ENCODE measurements around the gene MMRN2.
"Not testable (repeated sequence)": the region's sequence is repeated elsewhere in the genome, so short reads cannot be mapped to it uniquely, and the experiment has no call there.

MMRN2 gene

DNA sequence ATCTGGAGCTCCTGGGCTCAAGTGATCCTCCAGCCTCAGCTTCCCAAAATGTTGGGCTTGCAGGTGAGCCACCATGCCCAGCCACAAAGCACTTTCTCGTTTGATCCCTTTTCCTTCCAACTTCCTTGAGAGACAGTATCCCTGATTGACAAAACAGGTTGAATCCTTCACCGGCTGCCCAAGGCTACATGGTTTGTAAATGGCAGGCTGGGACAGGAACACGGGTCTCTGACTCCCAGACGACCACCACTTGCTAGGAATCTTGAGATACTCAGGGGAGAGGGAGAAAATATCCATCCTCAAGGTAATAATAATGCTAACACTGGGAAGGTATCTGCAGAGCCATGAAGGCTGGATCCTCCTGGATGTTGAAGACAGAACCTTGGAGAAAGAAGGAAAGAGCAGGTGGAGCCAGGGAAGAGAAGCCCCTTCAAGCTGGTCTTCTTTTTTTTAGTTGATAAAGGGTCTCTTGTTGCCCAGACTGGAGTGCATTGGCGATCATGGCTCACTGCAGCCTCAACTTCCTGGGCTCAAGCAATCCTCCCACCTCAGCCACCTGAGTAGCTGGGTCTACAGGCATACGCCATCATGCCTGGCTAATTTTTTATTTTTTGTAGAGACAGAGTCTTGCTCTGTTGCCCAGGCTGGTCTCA lies 19.8 kb downstream of the MMRN2 start:
- FAIRE-seq: no peak

DNA sequence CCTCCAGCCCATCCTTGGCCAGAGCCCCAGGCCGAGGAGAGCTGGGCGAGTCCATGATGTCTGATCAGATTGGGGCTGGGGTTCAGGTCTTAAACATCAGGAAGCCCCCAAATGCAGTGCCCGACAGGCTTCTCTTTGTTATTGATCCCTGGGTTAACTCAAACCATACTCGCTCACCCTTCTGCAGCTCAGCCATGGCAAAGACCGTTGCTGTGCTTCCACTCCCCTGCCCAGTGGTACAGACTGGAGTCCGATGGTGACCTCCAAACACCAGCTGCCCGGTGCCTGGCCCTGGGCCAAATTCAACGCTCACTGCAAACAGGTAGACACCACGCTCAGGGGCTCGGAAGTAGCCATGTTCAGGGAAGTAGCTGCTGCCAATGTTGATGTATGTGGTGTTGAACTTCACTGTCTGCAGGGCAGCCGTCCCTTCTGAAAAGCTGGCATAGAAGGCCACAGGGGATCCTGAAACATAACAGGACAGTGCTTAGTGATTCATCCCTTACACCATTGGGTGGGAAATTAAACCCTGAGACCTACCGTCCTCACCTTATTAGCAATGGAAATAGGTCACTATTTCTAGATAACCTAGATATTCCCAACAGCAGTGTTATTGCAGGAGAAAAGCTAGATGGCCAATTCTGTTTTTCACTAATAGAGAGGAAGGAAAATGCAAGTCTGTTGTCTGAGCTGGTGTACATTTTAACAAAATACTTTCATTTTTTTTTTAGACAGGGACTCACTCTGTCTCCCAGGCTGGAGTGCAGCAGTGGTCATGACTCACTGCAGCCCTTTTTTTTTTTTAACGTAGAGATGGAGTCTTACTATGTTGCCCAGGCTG lies 20.5 kb downstream of the MMRN2 start:
- no peak for FAIRE-seq

DNA sequence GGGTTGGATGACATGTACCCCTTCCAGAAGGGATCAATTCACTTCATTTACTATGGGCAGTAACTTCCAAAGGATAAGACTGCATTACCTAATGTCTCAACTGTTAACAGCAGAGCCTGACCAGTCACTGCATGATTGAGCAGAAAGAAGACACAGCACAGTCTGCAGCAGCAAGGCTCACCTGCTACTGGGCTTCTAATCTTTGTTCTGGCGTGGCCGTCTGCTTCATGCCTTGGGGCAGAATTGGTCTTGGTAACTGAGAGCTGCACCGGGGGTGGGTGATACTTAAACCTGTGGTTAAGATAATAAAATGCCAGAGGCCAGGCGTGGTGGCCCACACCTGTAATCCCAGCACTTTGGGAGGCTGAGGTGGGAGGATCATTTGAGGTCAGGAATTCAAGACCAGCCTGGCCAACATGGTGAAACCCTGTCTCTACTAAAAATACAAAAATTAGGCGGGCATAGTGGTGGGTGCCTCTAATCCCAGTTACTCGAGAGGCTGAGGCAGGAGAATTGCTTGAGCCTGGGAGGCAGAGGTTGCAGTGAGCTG lies 23.2 kb downstream of the MMRN2 start:
- not testable (repeated sequence) for FAIRE-seq

- no peak for FAIRE-seq
Measured at GRCh38 chr10:86932674-86933073, 24.7 kb downstream of the MMRN2 start.

- no peak for FAIRE-seq
Measured at GRCh38 chr10:86931872-86932271, 25.5 kb downstream of the MMRN2 start.

DNA sequence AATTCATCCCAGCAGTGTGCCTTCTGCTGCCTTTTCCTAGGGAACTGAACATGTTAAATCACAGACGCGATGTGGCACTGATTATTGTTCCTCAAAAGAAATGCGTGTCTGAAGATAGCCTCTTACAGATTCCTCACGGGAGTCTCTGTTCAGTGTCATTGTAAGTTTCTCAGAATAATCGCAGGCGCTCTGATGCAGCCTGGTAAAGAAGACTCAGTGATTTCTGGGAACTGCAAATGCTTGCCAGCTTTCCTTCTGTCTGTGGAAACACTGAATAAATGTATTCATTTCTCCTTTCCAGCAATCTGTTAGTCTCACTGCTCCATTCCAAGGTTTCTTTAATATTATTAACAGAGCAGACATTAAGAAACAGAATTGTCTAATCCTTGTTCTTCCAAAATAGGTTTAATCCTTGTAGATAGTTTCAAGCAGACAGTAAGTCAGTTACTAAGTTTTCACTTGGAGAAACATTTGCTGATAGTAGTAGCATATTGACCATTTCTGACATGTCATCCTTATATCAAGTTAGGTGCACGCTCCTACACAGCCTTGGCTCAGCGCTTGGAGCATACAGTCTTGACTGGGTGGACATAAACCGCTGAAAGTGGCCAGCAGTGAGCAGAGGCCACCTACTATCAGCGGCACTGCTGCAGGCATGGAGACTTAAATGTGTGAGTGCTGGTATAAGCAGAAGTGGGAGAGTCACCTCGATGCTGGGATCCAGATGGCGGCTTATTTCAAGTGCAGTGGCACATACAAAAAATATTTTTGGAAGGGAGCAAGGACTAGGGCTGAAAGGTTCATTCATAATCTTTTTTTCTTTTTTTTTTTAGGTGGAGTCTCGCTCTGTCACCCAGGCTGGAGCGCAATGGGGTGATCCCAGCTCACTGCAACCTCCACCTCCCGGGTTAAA lies 27.7 kb downstream of the MMRN2 start:
- no peak for FAIRE-seq

- FAIRE-seq: no peak
Measured at GRCh38 chr10:86922553-86922961, 34.9 kb downstream of the MMRN2 start.

DNA sequence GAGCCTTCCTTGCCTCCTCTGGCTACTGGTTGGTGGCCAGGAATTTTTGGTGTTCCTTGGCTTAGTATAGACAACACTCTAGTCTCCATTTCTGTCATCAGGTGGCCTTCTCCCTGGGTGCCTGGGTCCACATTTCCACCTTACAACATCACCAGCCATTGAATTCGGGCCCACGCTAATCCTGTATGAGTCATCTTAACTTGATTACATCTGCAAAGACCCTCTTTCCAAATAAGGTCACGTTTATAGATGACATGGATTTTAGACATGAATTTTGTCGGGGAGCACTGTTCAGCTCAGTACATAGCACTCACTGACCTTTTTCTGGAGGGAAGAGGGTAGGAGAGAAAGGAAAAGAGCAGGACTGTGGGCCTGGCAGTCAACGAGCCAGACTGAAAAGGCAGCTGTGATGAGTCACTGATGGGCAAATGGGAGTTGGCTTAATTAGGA lies 39.4 kb downstream of the MMRN2 start:
- no peak for FAIRE-seq

DNA sequence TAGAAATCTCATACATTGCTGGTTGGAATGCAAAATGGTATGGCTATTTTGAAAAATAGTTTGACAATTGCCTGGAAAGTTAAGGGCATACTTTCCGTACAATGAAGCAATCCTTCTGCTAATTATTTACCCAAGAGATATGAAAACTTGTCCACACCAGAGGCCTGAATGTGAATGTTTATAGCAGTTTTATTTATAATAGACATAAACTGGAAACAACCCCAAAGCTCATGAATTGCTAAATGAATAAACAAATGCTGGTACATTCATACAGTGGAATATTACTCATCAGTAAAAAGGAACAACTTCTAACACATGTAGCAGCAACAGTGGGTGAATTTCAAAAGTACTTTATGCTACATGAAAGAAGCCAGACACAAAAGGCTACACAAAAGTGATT lies 42.7 kb downstream of the MMRN2 start:
- FAIRE-seq: no peak

DNA sequence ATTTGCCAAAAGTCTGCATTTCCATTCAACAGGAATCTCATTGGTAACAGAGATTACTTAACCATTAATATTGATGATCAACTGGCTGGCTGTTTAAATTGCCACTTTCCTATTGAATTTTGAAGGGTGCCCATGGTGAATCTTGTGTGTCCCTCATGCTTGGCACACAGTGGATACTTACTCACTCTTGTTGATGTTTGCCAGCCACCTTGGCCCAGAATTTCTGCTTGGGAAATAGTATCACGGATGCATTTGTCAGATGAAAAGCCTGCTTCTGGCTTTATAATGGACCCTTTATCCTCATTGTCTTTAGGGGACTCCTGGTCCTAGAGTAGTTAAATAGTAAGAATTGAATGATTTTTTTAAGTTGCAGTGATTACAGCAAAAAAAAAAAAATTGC lies 52.0 kb downstream of the MMRN2 start:
- FAIRE-seq: no peak

GRCh38 chr10:86904600-86904999 lies 52.8 kb downstream of the MMRN2 start:
- FAIRE-seq: no peak

DNA sequence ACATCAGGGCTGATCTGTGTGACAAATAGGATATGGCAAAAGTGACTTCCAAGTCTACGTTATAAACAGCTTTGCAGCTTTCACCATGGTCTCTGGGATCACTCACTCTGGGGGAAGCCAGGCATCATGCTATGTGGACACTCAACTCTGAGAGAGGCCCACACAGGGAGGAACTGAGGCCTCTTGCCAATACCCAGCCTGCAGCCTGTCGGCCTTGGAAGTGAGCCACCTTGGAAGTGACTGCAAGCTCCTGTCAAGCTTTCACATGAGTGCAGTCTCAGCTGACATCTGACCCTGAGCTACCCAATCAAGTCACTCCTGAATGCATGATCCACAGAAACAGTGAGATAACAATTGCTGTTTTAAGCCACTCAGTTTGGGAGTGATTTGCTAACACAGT lies 56.5 kb downstream of the MMRN2 start:
- FAIRE-seq: no peak

- FAIRE-seq: peak; percentile 95
Measured at GRCh38 chr10:86899670-86900276, 57.6 kb downstream of the MMRN2 start.

- FAIRE-seq: no peak
Measured at GRCh38 chr10:86899132-86899531, 58.3 kb downstream of the MMRN2 start.

GRCh38 chr10:86898511-86898910 lies 58.9 kb downstream of the MMRN2 start:
- FAIRE-seq: no peak

GRCh38 chr10:86889997-86890396 lies 67.4 kb downstream of the MMRN2 start:
- no peak for FAIRE-seq

DNA sequence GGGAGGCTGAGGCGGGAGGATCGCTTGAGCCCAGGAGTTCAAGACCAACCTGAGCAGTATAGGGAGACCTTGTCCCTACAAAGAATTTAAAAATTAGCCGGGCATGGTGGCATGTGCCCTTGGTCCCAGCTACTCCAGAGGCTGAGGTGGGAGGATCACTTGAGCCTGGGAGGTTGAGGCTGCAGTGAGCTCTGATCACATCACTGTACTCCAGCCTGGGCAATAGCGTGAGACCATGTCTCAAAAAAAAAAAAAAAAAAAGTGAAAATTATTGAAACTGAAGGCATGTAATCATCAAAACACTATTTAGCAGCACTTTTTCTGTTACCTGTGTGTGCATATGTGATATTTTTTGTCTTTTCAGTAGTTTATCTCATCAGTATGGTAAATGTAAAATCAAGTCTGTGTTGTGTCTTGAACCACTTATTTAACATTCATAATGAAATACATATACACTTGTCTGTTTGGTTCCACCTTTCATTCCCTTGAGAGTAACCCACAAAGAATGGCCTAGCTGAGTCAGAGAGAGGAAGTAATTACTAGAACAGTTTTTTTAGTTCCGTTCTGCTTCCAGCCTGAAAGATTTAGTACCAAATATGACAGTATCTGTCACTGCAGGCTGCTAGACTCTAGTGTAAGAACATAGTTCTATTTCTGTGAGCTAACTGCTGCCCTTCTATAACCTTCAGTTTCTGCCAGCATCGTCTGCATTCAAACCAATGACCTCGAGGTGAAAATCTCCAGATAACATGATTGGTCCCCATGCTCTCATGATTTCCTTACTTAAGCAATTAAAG lies 68.6 kb downstream of the MMRN2 start:
- FAIRE-seq: no peak
